Retinal pigment epithelial cell (primary cell): ENCODE data around the gene MCTP2.

Experiments
- DNase-seq: peaks from one replicate; pipeline ENCODE4 v3.0.0-alpha.2; 2010; ENCODE audit warnings: low read depth
- H3K4me3 ChIP-seq: 2 replicates; pipeline ENCODE4 v1.5.1; 2011; ENCODE audit warnings: mild to moderate bottlenecking, low read length, control low read depth, moderate library complexity
- CTCF ChIP-seq: conservative IDR thresholded peaks from 2 replicates; pipeline ENCODE4 v1.5.1; 2011; ENCODE audit warnings: low read depth, low read length, control low read depth, inconsistent platforms

Gene MCTP2

GRCh38 chr15:94263341-94264273 is 32.2 kb downstream of the MCTP2 start:
- no peak for DNase-seq
- no peak overlapping the region for H3K4me3 ChIP-seq
- no peak for TF ChIP-seq CTCF

- TF ChIP-seq CTCF: no peak
- no peak for DNase-seq
- no peak overlapping the region for H3K4me3 ChIP-seq
These were observed 33.6 kb downstream of the MCTP2 start for GRCh38 chr15:94265009-94265408.

GRCh38 chr15:94265982-94266381 is 34.6 kb downstream of the MCTP2 start:
- H3K4me3 ChIP-seq: no peak overlapping the region
- no peak for TF ChIP-seq CTCF
- no peak for DNase-seq

GRCh38 chr15:94266789-94267188 is 35.4 kb downstream of the MCTP2 start:
- no peak overlapping the region for H3K4me3 ChIP-seq
- TF ChIP-seq CTCF: no peak
- no peak for DNase-seq

GRCh38 chr15:94269954-94270353 is 38.6 kb downstream of the MCTP2 start:
- no peak for TF ChIP-seq CTCF

GRCh38 chr15:94270570-94270969 is 39.2 kb downstream of the MCTP2 start:
- TF ChIP-seq CTCF: no peak
- H3K4me3 ChIP-seq: no peak overlapping the region
- no peak for DNase-seq

More at GRCh38 chr15:94269954-94270353, 38.6 kb downstream of the MCTP2 start:
- no peak overlapping the region for H3K4me3 ChIP-seq
- DNase-seq: no peak

GRCh38 chr15:94272251-94272898 is 41.0 kb downstream of the MCTP2 start:
- TF ChIP-seq CTCF: no peak
- no peak overlapping the region for H3K4me3 ChIP-seq
- no peak for DNase-seq
